H1 (cell line): Measurements from ENCODE around the gene CCDC120. TPM values are rescaled to one million over a fixed set of nuclear protein-coding genes. Genes with fewer than 3 reads are reported as not detected.

Experiments used
- CTCF ChIA-PET: fragments of 300-600 bp; sonication (Branson Sonifier 250); formaldehyde crosslinking; loops from one replicate; lab custom pipeline; 2021; ENCODE audit not compliant: partially characterized antibody; lab: Charles Lee
- POLR2A ChIA-PET: fragments of 300-600 bp; sonication (Branson Sonifier 250); formaldehyde crosslinking; loops from one replicate; lab custom pipeline; 2021; ENCODE audit warnings: inconsistent platforms; ENCODE audit not compliant: partially characterized antibody; lab: Charles Lee
- DNase-seq, 2 experiments: peaks; one replicate each; pipeline versions ENCODE4 v3.0.0 to v3.0.0-alpha.2; 2010 to 2022; ENCODE audit warnings: low spot score in 2 of 2, low read depth in 1 of 2, mixed read lengths in 1 of 2
- FAIRE-seq: peaks from 2 replicates; lab custom pipeline; 2011; peaks lifted over from hg19 to GRCh38; lab: Jason Lieb, UNC
- H2AFZ ChIP-seq: 2 replicates; pipeline ENCODE4 v1.8.1; 2012; ENCODE audit warnings: low read length, inconsistent platforms
- H2AK5ac ChIP-seq: 2 replicates; pipeline ENCODE4 v1.6.1; 2013; ENCODE audit warnings: low read depth, low read length
- H2BK120ac ChIP-seq: replicated peaks from 2 replicates; pipeline ENCODE3; 2013; ENCODE audit warnings: low read depth, low read length, inconsistent platforms
- H2BK12ac ChIP-seq: 2 replicates; pipeline ENCODE4 v1.6.1; 2013; ENCODE audit warnings: low read depth, low read length
- H2BK15ac ChIP-seq: 2 replicates; pipeline ENCODE4 v1.6.1; 2013; ENCODE audit warnings: low read length
- H2BK20ac ChIP-seq: 2 replicates; pipeline ENCODE4 v1.6.1; 2013; ENCODE audit warnings: low read length
- H2BK5ac ChIP-seq: 2 replicates; pipeline ENCODE4 v1.6.1; 2013; ENCODE audit warnings: low read depth, low read length
- H3K14ac ChIP-seq: 2 replicates; pipeline ENCODE4 v1.6.1; 2013; ENCODE audit warnings: inconsistent platforms; ENCODE audit not compliant: insufficient read length
- H3K18ac ChIP-seq: 2 replicates; pipeline ENCODE4 v1.6.1; 2013; ENCODE audit warnings: low read length; ENCODE audit errors: extremely low read depth
- H3K23ac ChIP-seq: 2 replicates; pipeline ENCODE4 v1.6.1; 2013; ENCODE audit warnings: inconsistent platforms; ENCODE audit not compliant: insufficient read length
- H3K23me2 ChIP-seq: 2 replicates; pipeline ENCODE4 v1.6.1; 2013; ENCODE audit warnings: low read depth, low read length
- H3K27ac ChIP-seq: 2 replicates; pipeline ENCODE4 v1.6.1; 2011; ENCODE audit warnings: low read depth, low read length, inconsistent platforms
- H3K27me3 ChIP-seq, 4 experiments: replicated peaks in 1 of 4; 1 replicate in 1 of 4; 2 replicates in 3 of 4; pipeline versions ENCODE4 v1.6.1 to v1.8.1; 2011 to 2013; ENCODE audit warnings: low read length in 3 of 4, mild to moderate bottlenecking in 3 of 4, inconsistent platforms in 2 of 4, mixed read lengths in 2 of 4, moderate library complexity in 1 of 4; ENCODE audit not compliant: control insufficient read depth in 3 of 4, insufficient read depth in 3 of 4; ENCODE audit errors: extremely low read depth in 1 of 4
- H3K36me3 ChIP-seq, 4 experiments: 2 replicates each; pipeline versions ENCODE4 v1.6.1 to v1.8.1; 2011 to 2013; ENCODE audit warnings: mild to moderate bottlenecking in 4 of 4, low read length in 3 of 4, moderate library complexity in 2 of 4, control low read depth in 1 of 4, inconsistent platforms in 1 of 4; ENCODE audit not compliant: insufficient read depth in 4 of 4, control insufficient read depth in 2 of 4
- H3K4ac ChIP-seq: replicated peaks from 2 replicates; pipeline ENCODE3; 2013; ENCODE audit warnings: low read length, low read depth, mixed read lengths, inconsistent platforms; ENCODE audit not compliant: insufficient read length
- H3K4me1 ChIP-seq, 4 experiments: replicated peaks in 1 of 4; 1 replicate in 1 of 4; 2 replicates in 3 of 4; pipeline versions ENCODE4 v1.6.1 to v1.8.1; 2011 to 2013; ENCODE audit warnings: low read length in 3 of 4, inconsistent platforms in 2 of 4, mixed read lengths in 1 of 4; ENCODE audit not compliant: insufficient read depth in 4 of 4, control insufficient read depth in 3 of 4
- H3K4me2 ChIP-seq, 2 experiments: 2 replicates each; pipeline versions ENCODE4 v1.6.1 to v1.8.1; 2011 to 2013; ENCODE audit warnings: low read depth in 2 of 2, low read length in 2 of 2, control low read depth in 1 of 2, inconsistent platforms in 1 of 2, mild to moderate bottlenecking in 1 of 2; ENCODE audit not compliant: insufficient read depth in 1 of 2
- H3K4me3 ChIP-seq, 4 experiments: fragments of 200-600, 300-600 bp in 1 of 4; sonication (generic), shearing (Covaris generic), sonication (Bioruptor Twin) in 1 of 4; 2 replicates each; pipeline versions ENCODE4 v1.5.1 to v1.8.1; 2011 to 2016; ENCODE audit warnings: low read length in 4 of 4, low read depth in 3 of 4, control low read depth in 2 of 4, inconsistent platforms in 2 of 4, mild to moderate bottlenecking in 2 of 4, mixed read lengths in 1 of 4, moderate library complexity in 1 of 4; ENCODE audit not compliant: insufficient read depth in 2 of 4; ENCODE audit errors: extremely low read depth in 1 of 4
- H3K56ac ChIP-seq: replicated peaks from 2 replicates; pipeline ENCODE3; 2013; ENCODE audit warnings: low read depth, mild to moderate bottlenecking, mixed read lengths, low read length, inconsistent platforms; ENCODE audit not compliant: insufficient read length
- H3K79me1 ChIP-seq: 2 replicates; pipeline ENCODE4 v1.6.1; 2013; ENCODE audit warnings: low read depth, low read length, control low read depth
- H3K79me2 ChIP-seq, 2 experiments: 2 replicates each; pipeline versions ENCODE4 v1.6.1 to v1.8.1; 2012 to 2013; ENCODE audit warnings: low read length in 2 of 2, mild to moderate bottlenecking in 2 of 2, inconsistent platforms in 1 of 2; ENCODE audit not compliant: insufficient read depth in 2 of 2, control insufficient read depth in 1 of 2
- H3K9ac ChIP-seq, 4 experiments: replicated peaks in 1 of 4; 1 replicate in 1 of 4; 2 replicates in 3 of 4; pipeline versions ENCODE4 v1.6.1 to v1.8.1; 2011 to 2013; ENCODE audit warnings: low read depth in 3 of 4, low read length in 3 of 4, control low read depth in 2 of 4, mild to moderate bottlenecking in 2 of 4, moderate library complexity in 2 of 4, inconsistent platforms in 1 of 4; ENCODE audit errors: extremely low read depth in 1 of 4
- H3K9me3 ChIP-seq, 2 experiments: 2 replicates each; pipeline versions ENCODE4 v1.6.1 to v1.8.1; 2012 to 2013; ENCODE audit warnings: mild to moderate bottlenecking in 2 of 2, moderate library complexity in 2 of 2, control low read depth in 1 of 2, inconsistent platforms in 1 of 2, low read depth in 1 of 2, low read length in 1 of 2, mixed read lengths in 1 of 2; ENCODE audit not compliant: insufficient read depth in 2 of 2
- H4K20me1 ChIP-seq, 2 experiments: replicated peaks in 1 of 2; 2 replicates each; pipeline versions ENCODE3 to v1.8.1; 2011 to 2013; ENCODE audit warnings: inconsistent platforms in 2 of 2, low read length in 2 of 2, mild to moderate bottlenecking in 1 of 2; ENCODE audit not compliant: insufficient read depth in 2 of 2, control insufficient read depth in 1 of 2
- H4K5ac ChIP-seq: 2 replicates; pipeline ENCODE4 v1.6.1; 2013; ENCODE audit warnings: low read length, low read depth, mixed read lengths, inconsistent platforms; ENCODE audit not compliant: insufficient read length
- H4K8ac ChIP-seq: 2 replicates; pipeline ENCODE4 v1.8.0; 2013; ENCODE audit warnings: mild to moderate bottlenecking, moderate library complexity, low read length, inconsistent platforms; ENCODE audit not compliant: insufficient read depth; ENCODE audit errors: extremely low read depth
- H4K91ac ChIP-seq: replicated peaks from 2 replicates; pipeline ENCODE3; 2013; ENCODE audit warnings: low read length, mixed read lengths, inconsistent platforms; ENCODE audit not compliant: insufficient read length
- BACH1 ChIP-seq: IDR thresholded peaks from 2 replicates; pipeline ENCODE4 v1.6.1; 2012; ENCODE audit warnings: low read length, improper control_type of control experiment
- CHD2 ChIP-seq: IDR thresholded peaks from 2 replicates; pipeline ENCODE4 v1.6.1; 2012; ENCODE audit warnings: low read length, improper control_type of control experiment
- CREB1 ChIP-seq: IDR thresholded peaks from 2 replicates; pipeline ENCODE4 v1.6.1; 2012; ENCODE audit warnings: inconsistent platforms
- EGR1 ChIP-seq: IDR thresholded peaks from 2 replicates; pipeline ENCODE4 v1.6.1; 2011; ENCODE audit warnings: low read depth, low read length, borderline replicate concordance
- EZH2 ChIP-seq: fragments of 200-600 bp; sonication (generic); IDR thresholded peaks from 2 replicates; pipeline ENCODE4 v1.7.1; 2012; ENCODE audit warnings: low read depth, mild to moderate bottlenecking, moderate library complexity, low read length, inconsistent platforms; ENCODE audit not compliant: severe bottlenecking
- KDM4A ChIP-seq: IDR thresholded peaks from one replicate; pipeline ENCODE4 v1.7.1; 2012; ENCODE audit warnings: low read depth, mild to moderate bottlenecking, moderate library complexity, low read length, inconsistent platforms; ENCODE audit not compliant: severe bottlenecking
- RAD21 ChIP-seq, 2 experiments: IDR thresholded peaks in 1 of 2; conservative IDR thresholded peaks in 1 of 2; 2 replicates each; pipeline ENCODE4 v1.6.1; 2011; ENCODE audit warnings: low read depth in 2 of 2, low read length in 2 of 2, improper control_type of control experiment in 1 of 2, inconsistent platforms in 1 of 2, mild to moderate bottlenecking in 1 of 2, moderate library complexity in 1 of 2
- RBBP5 ChIP-seq: IDR thresholded peaks from 2 replicates; pipeline ENCODE4 v1.7.1; 2012; ENCODE audit warnings: low read depth, mild to moderate bottlenecking, inconsistent platforms, low read length, moderate library complexity, borderline replicate concordance
- SIRT6 ChIP-seq: IDR thresholded peaks from one replicate; pipeline ENCODE4 v1.7.1; 2012; ENCODE audit warnings: low read length, inconsistent platforms
- SUZ12 ChIP-seq: fragments of 200-600 bp; sonication (generic); IDR thresholded peaks from 2 replicates; pipeline ENCODE4 v1.6.1; 2012; ENCODE audit warnings: mild to moderate bottlenecking, inconsistent platforms, low read length, moderate library complexity, mixed read lengths
- TEAD4 ChIP-seq: IDR thresholded peaks from 2 replicates; pipeline ENCODE4 v1.6.1; 2012; ENCODE audit warnings: low read depth, low read length, inconsistent platforms, mixed read lengths
- WGBS, 2 experiments: shearing (Covaris generic) in 1 of 2; methylation state at CpG; one replicate each; pipeline versions ENCODE4 v1.1.6 to v1.1.7; 2013 to 2015; ENCODE audit warnings: low lambda C conversion rate in 2 of 2, mixed read lengths in 2 of 2, inconsistent platforms in 1 of 2, low coverage in 1 of 2, missing lambda C conversion rate in 1 of 2; ENCODE audit not compliant: insufficient replicate concordance in 2 of 2, insufficient coverage in 1 of 2, insufficient read length in 1 of 2; ENCODE audit errors: extremely low coverage in 1 of 2, missing lambda C conversion rate in 1 of 2; 5-methylcytosine and 5-hydroxymethylcytosine counted together
- polyA plus RNA-seq, 7 experiments: library from polyadenylated mRNA; depleted of rRNA in 3 of 7; stranded (reverse) in 5 of 7; unstranded in 2 of 7; fragments of >200 nt in 5 of 7; fragments of 200-250 nt in 2 of 7; gene quantifications; 1 replicate in 5 of 7; 2 replicates in 1 of 7; 4 replicates in 1 of 7; pipeline versions ENCODE4 v1.2.1 to v1.2.3, GENCODE V29; 2011 to 2013; ENCODE audit warnings: missing spikeins in 2 of 7, mixed read lengths in 2 of 7
- total RNA-seq: library from RNA; stranded (reverse); fragmentation: NEBNext Ultra II Directional; extraction: Animal tissue kit (Norgen Biotek cat#: 25700); gene quantifications from 2 replicates; pipeline ENCODE4 v1.2.1, GENCODE V29; 2021
- TF ChIP-seq, protein P1 (sequence below): IDR thresholded peaks from 2 replicates; pipeline ENCODE4 v1.6.1; 2012; ENCODE audit warnings: inconsistent platforms

Gene CCDC120
- total and polyA plus RNA-seq, 2 of the 8 experiments (the other 6 are each of a cell fraction or from before 2014, with no cell fraction given) = 4.9 to 11.9 TPM

DNA sequence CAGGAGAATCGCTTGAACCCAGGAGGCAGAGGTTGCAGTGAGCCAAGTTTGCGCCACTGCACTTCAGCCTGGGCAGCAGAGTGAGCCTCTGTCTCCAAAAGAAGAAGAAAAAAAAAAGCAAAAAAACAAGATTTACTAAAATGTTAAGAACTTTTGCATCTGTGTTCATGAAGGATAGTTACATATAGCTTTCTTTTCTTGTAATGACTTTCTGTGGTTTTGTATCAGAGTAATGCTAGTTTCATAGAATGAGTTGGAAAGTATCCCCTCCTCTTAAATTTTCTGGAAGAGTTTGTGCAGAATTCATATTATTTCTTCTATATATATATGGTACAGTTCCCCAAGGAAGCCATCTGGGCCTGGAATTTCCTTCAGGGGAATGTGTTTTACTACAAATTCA is 39.7 kb upstream of the CCDC120 start:
- Histone ChIP-seq H3K27me3 (no peaks in the 10 kb centered on the region), H3K4me3 (no peak overlapping the region), H3K9ac (no peak overlapping the region), H3K79me2 (no peaks in the 10 kb centered on the region), H3K9me3 (no peaks in the 10 kb centered on the region), H3K79me1 (no peaks in the 10 kb centered on the region), H3K14ac (no peak overlapping the region), H4K8ac (no peak overlapping the region), H2BK20ac (no peak overlapping the region), H3K4me1 (no peaks in the 10 kb centered on the region), H2BK5ac (no peak overlapping the region), H3K18ac (no peak overlapping the region), H2AFZ (no peak overlapping the region), H3K23ac (no peak overlapping the region), H3K27ac (no peak overlapping the region), H2AK5ac (no peak overlapping the region), H3K56ac (no peak overlapping the region), H2BK15ac (no peak overlapping the region), H4K20me1 (no peaks in the 10 kb centered on the region), H3K23me2 (no peaks in the 10 kb centered on the region), H4K5ac (no peak overlapping the region), H2BK12ac (no peak overlapping the region), H3K4ac (no peak overlapping the region), H4K91ac (no peak overlapping the region), H2BK120ac (no peak overlapping the region), H3K36me3 (no peaks in the 10 kb centered on the region), H3K4me2 (no peak overlapping the region)
- 89% methylated on average over 1 of the region's 2 CpGs; no CpG with 5 or more reads in 1 of the 2 experiments for WGBS, 2 experiments
- POLR2A ChIA-PET = interaction anchor here (0.7 to 1.1 kb wide), 2 partner anchors 9 to 12 kb away, joined by 3 read pairs; no protein-coding TSS in a partner anchor
- DNase-seq (no peak), FAIRE-seq (no peak)
- no peak for TF ChIP-seq CREB1
- TF ChIP-seq SUZ12 = no peak
- TF ChIP-seq RBBP5 = no peak
- no peak for TF ChIP-seq SIRT6
- TF ChIP-seq RAD21 (IDR thresholded peaks at IDR 0.05 in 1 of 2, conservative IDR thresholded peaks at IDR 0.05 in 1 of 2; ENCODE audit: low read depth in 2 of 2, low read length in 2 of 2) = no peak
- no peak for TF ChIP-seq EZH2
- TF ChIP-seq, protein P1, sequence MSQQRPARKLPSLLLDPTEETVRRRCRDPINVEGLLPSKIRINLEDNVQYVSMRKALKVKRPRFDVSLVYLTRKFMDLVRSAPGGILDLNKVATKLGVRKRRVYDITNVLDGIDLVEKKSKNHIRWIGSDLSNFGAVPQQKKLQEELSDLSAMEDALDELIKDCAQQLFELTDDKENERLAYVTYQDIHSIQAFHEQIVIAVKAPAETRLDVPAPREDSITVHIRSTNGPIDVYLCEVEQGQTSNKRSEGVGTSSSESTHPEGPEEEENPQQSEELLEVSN = no peak
- TF ChIP-seq EGR1 = no peak
- TF ChIP-seq TEAD4 = no peak
- no peak for TF ChIP-seq CHD2
- TF ChIP-seq KDM4A = no peak
- TF ChIP-seq BACH1 = no peak
- CTCF ChIA-PET = no interaction called here
